H1 (cell line): ENCODE results near the gene CPA3. TPM values are rescaled to one million over a fixed set of nuclear protein-coding genes. Genes with fewer than 3 reads are reported as not detected.

Experiments
- CTCF ChIA-PET: fragments of 300-600 bp; sonication (Branson Sonifier 250); formaldehyde crosslinking; loops from one replicate; lab custom pipeline; 2021; ENCODE audit not compliant: partially characterized antibody; lab: Charles Lee
- POLR2A ChIA-PET: fragments of 300-600 bp; sonication (Branson Sonifier 250); formaldehyde crosslinking; loops from one replicate; lab custom pipeline; 2021; ENCODE audit warnings: inconsistent platforms; ENCODE audit not compliant: partially characterized antibody; lab: Charles Lee
- DNase-seq, 2 experiments: peaks; one replicate each; pipeline versions ENCODE4 v3.0.0 to v3.0.0-alpha.2; 2010 to 2022; ENCODE audit warnings: low spot score in 2 of 2, low read depth in 1 of 2, mixed read lengths in 1 of 2
- FAIRE-seq: peaks from 2 replicates; lab custom pipeline; 2011; peaks lifted over from hg19 to GRCh38; lab: Jason Lieb, UNC
- H2AFZ ChIP-seq: 2 replicates; pipeline ENCODE4 v1.8.1; 2012; ENCODE audit warnings: low read length, inconsistent platforms
- H2AK5ac ChIP-seq: 2 replicates; pipeline ENCODE4 v1.6.1; 2013; ENCODE audit warnings: low read depth, low read length
- H2BK120ac ChIP-seq: replicated peaks from 2 replicates; pipeline ENCODE3; 2013; ENCODE audit warnings: low read depth, low read length, inconsistent platforms
- H2BK12ac ChIP-seq: 2 replicates; pipeline ENCODE4 v1.6.1; 2013; ENCODE audit warnings: low read depth, low read length
- H2BK15ac ChIP-seq: 2 replicates; pipeline ENCODE4 v1.6.1; 2013; ENCODE audit warnings: low read length
- H2BK20ac ChIP-seq: 2 replicates; pipeline ENCODE4 v1.6.1; 2013; ENCODE audit warnings: low read length
- H2BK5ac ChIP-seq: 2 replicates; pipeline ENCODE4 v1.6.1; 2013; ENCODE audit warnings: low read depth, low read length
- H3K14ac ChIP-seq: 2 replicates; pipeline ENCODE4 v1.6.1; 2013; ENCODE audit warnings: inconsistent platforms; ENCODE audit not compliant: insufficient read length
- H3K18ac ChIP-seq: 2 replicates; pipeline ENCODE4 v1.6.1; 2013; ENCODE audit warnings: low read length; ENCODE audit errors: extremely low read depth
- H3K23ac ChIP-seq: 2 replicates; pipeline ENCODE4 v1.6.1; 2013; ENCODE audit warnings: inconsistent platforms; ENCODE audit not compliant: insufficient read length
- H3K23me2 ChIP-seq: 2 replicates; pipeline ENCODE4 v1.6.1; 2013; ENCODE audit warnings: low read depth, low read length
- H3K27ac ChIP-seq: 2 replicates; pipeline ENCODE4 v1.6.1; 2011; ENCODE audit warnings: low read depth, low read length, inconsistent platforms
- H3K27me3 ChIP-seq, 4 experiments: replicated peaks in 1 of 4; 1 replicate in 1 of 4; 2 replicates in 3 of 4; pipeline versions ENCODE4 v1.6.1 to v1.8.1; 2011 to 2013; ENCODE audit warnings: low read length in 3 of 4, mild to moderate bottlenecking in 3 of 4, inconsistent platforms in 2 of 4, mixed read lengths in 2 of 4, moderate library complexity in 1 of 4; ENCODE audit not compliant: control insufficient read depth in 3 of 4, insufficient read depth in 3 of 4; ENCODE audit errors: extremely low read depth in 1 of 4
- H3K36me3 ChIP-seq, 4 experiments: 2 replicates each; pipeline versions ENCODE4 v1.6.1 to v1.8.1; 2011 to 2013; ENCODE audit warnings: mild to moderate bottlenecking in 4 of 4, low read length in 3 of 4, moderate library complexity in 2 of 4, control low read depth in 1 of 4, inconsistent platforms in 1 of 4; ENCODE audit not compliant: insufficient read depth in 4 of 4, control insufficient read depth in 2 of 4
- H3K4ac ChIP-seq: replicated peaks from 2 replicates; pipeline ENCODE3; 2013; ENCODE audit warnings: low read length, low read depth, mixed read lengths, inconsistent platforms; ENCODE audit not compliant: insufficient read length
- H3K4me1 ChIP-seq, 4 experiments: replicated peaks in 1 of 4; 1 replicate in 1 of 4; 2 replicates in 3 of 4; pipeline versions ENCODE4 v1.6.1 to v1.8.1; 2011 to 2013; ENCODE audit warnings: low read length in 3 of 4, inconsistent platforms in 2 of 4, mixed read lengths in 1 of 4; ENCODE audit not compliant: insufficient read depth in 4 of 4, control insufficient read depth in 3 of 4
- H3K4me2 ChIP-seq, 2 experiments: 2 replicates each; pipeline versions ENCODE4 v1.6.1 to v1.8.1; 2011 to 2013; ENCODE audit warnings: low read depth in 2 of 2, low read length in 2 of 2, control low read depth in 1 of 2, inconsistent platforms in 1 of 2, mild to moderate bottlenecking in 1 of 2; ENCODE audit not compliant: insufficient read depth in 1 of 2
- H3K4me3 ChIP-seq, 4 experiments: fragments of 200-600, 300-600 bp in 1 of 4; sonication (generic), shearing (Covaris generic), sonication (Bioruptor Twin) in 1 of 4; 2 replicates each; pipeline versions ENCODE4 v1.5.1 to v1.8.1; 2011 to 2016; ENCODE audit warnings: low read length in 4 of 4, low read depth in 3 of 4, control low read depth in 2 of 4, inconsistent platforms in 2 of 4, mild to moderate bottlenecking in 2 of 4, mixed read lengths in 1 of 4, moderate library complexity in 1 of 4; ENCODE audit not compliant: insufficient read depth in 2 of 4; ENCODE audit errors: extremely low read depth in 1 of 4
- H3K56ac ChIP-seq: replicated peaks from 2 replicates; pipeline ENCODE3; 2013; ENCODE audit warnings: low read depth, mild to moderate bottlenecking, mixed read lengths, low read length, inconsistent platforms; ENCODE audit not compliant: insufficient read length
- H3K79me1 ChIP-seq: 2 replicates; pipeline ENCODE4 v1.6.1; 2013; ENCODE audit warnings: low read depth, low read length, control low read depth
- H3K79me2 ChIP-seq, 2 experiments: 2 replicates each; pipeline versions ENCODE4 v1.6.1 to v1.8.1; 2012 to 2013; ENCODE audit warnings: low read length in 2 of 2, mild to moderate bottlenecking in 2 of 2, inconsistent platforms in 1 of 2; ENCODE audit not compliant: insufficient read depth in 2 of 2, control insufficient read depth in 1 of 2
- H3K9ac ChIP-seq, 4 experiments: replicated peaks in 1 of 4; 1 replicate in 1 of 4; 2 replicates in 3 of 4; pipeline versions ENCODE4 v1.6.1 to v1.8.1; 2011 to 2013; ENCODE audit warnings: low read depth in 3 of 4, low read length in 3 of 4, control low read depth in 2 of 4, mild to moderate bottlenecking in 2 of 4, moderate library complexity in 2 of 4, inconsistent platforms in 1 of 4; ENCODE audit errors: extremely low read depth in 1 of 4
- H3K9me3 ChIP-seq, 2 experiments: 2 replicates each; pipeline versions ENCODE4 v1.6.1 to v1.8.1; 2012 to 2013; ENCODE audit warnings: mild to moderate bottlenecking in 2 of 2, moderate library complexity in 2 of 2, control low read depth in 1 of 2, inconsistent platforms in 1 of 2, low read depth in 1 of 2, low read length in 1 of 2, mixed read lengths in 1 of 2; ENCODE audit not compliant: insufficient read depth in 2 of 2
- H4K20me1 ChIP-seq, 2 experiments: replicated peaks in 1 of 2; 2 replicates each; pipeline versions ENCODE3 to v1.8.1; 2011 to 2013; ENCODE audit warnings: inconsistent platforms in 2 of 2, low read length in 2 of 2, mild to moderate bottlenecking in 1 of 2; ENCODE audit not compliant: insufficient read depth in 2 of 2, control insufficient read depth in 1 of 2
- H4K5ac ChIP-seq: 2 replicates; pipeline ENCODE4 v1.6.1; 2013; ENCODE audit warnings: low read length, low read depth, mixed read lengths, inconsistent platforms; ENCODE audit not compliant: insufficient read length
- H4K8ac ChIP-seq: 2 replicates; pipeline ENCODE4 v1.8.0; 2013; ENCODE audit warnings: mild to moderate bottlenecking, moderate library complexity, low read length, inconsistent platforms; ENCODE audit not compliant: insufficient read depth; ENCODE audit errors: extremely low read depth
- H4K91ac ChIP-seq: replicated peaks from 2 replicates; pipeline ENCODE3; 2013; ENCODE audit warnings: low read length, mixed read lengths, inconsistent platforms; ENCODE audit not compliant: insufficient read length
- CBX5 ChIP-seq: fragments of 300-800, 300-1000 bp; sonication (generic); IDR thresholded peaks from 2 replicates; pipeline ENCODE4 v1.7.1; 2016; ENCODE audit warnings: antibody characterized with exemption, low read length, low read depth
- E2F6 ChIP-seq: IDR thresholded peaks from 2 replicates; pipeline ENCODE4 v1.6.1; 2012; ENCODE audit warnings: inconsistent platforms
- FOSL1 ChIP-seq: IDR thresholded peaks from 2 replicates; pipeline ENCODE4 v1.6.1; 2011; ENCODE audit warnings: mild to moderate bottlenecking, low read depth, low read length, moderate library complexity; ENCODE audit not compliant: insufficient read depth
- POLR2AphosphoS5 ChIP-seq: IDR thresholded peaks from 2 replicates; pipeline ENCODE4 v1.6.1; 2011; ENCODE audit warnings: low read depth, low read length
- RBBP5 ChIP-seq: IDR thresholded peaks from 2 replicates; pipeline ENCODE4 v1.7.1; 2012; ENCODE audit warnings: low read depth, mild to moderate bottlenecking, inconsistent platforms, low read length, moderate library complexity, borderline replicate concordance
- RNF2 ChIP-seq: fragments of 200-900, 300-1000 bp; sonication (generic); IDR thresholded peaks from 2 replicates; pipeline ENCODE4 v1.7.1; 2016; ENCODE audit warnings: borderline replicate concordance, low read depth, mild to moderate bottlenecking, antibody characterized with exemption, low read length; ENCODE audit not compliant: poor library complexity, severe bottlenecking; ENCODE audit errors: missing control alignments
- SIRT6 ChIP-seq: IDR thresholded peaks from one replicate; pipeline ENCODE4 v1.7.1; 2012; ENCODE audit warnings: low read length, inconsistent platforms
- SP1 ChIP-seq: IDR thresholded peaks from 2 replicates; pipeline ENCODE4 v1.6.1; 2011; ENCODE audit warnings: low read depth, low read length
- SRF ChIP-seq: IDR thresholded peaks from 2 replicates; pipeline ENCODE4 v1.6.1; 2011; ENCODE audit warnings: mild to moderate bottlenecking, low read depth, low read length, moderate library complexity
- SUZ12 ChIP-seq: fragments of 200-600 bp; sonication (generic); IDR thresholded peaks from 2 replicates; pipeline ENCODE4 v1.6.1; 2012; ENCODE audit warnings: mild to moderate bottlenecking, inconsistent platforms, low read length, moderate library complexity, mixed read lengths
- TAF1 ChIP-seq: IDR thresholded peaks from 2 replicates; pipeline ENCODE4 v1.6.1; 2011; ENCODE audit warnings: mild to moderate bottlenecking, low read depth, low read length
- TCF12 ChIP-seq: IDR thresholded peaks from 2 replicates; pipeline ENCODE4 v1.6.1; 2011; ENCODE audit warnings: low read depth, mild to moderate bottlenecking, low read length
- YY1 ChIP-seq: IDR thresholded peaks from 2 replicates; pipeline ENCODE4 v1.6.1; 2011; ENCODE audit warnings: low read depth, mild to moderate bottlenecking, low read length
- polyA plus RNA-seq, 7 experiments: library from polyadenylated mRNA; depleted of rRNA in 3 of 7; stranded (reverse) in 5 of 7; unstranded in 2 of 7; fragments of >200 nt in 5 of 7; fragments of 200-250 nt in 2 of 7; gene quantifications; 1 replicate in 5 of 7; 2 replicates in 1 of 7; 4 replicates in 1 of 7; pipeline versions ENCODE4 v1.2.1 to v1.2.3, GENCODE V29; 2011 to 2013; ENCODE audit warnings: missing spikeins in 2 of 7, mixed read lengths in 2 of 7
- total RNA-seq: library from RNA; stranded (reverse); fragmentation: NEBNext Ultra II Directional; extraction: Animal tissue kit (Norgen Biotek cat#: 25700); gene quantifications from 2 replicates; pipeline ENCODE4 v1.2.1, GENCODE V29; 2021
- TF ChIP-seq, protein P1 (sequence below): IDR thresholded peaks from 2 replicates; pipeline ENCODE4 v1.6.1; 2012; ENCODE audit warnings: low read length, inconsistent platforms

CPA3 gene
- total and polyA plus RNA-seq, 2 of the 8 experiments (the other 6 are each of a cell fraction or from before 2014, with no cell fraction given): not detected

GRCh38 chr3:148884261-148884660, 19.2 kb downstream of the CPA3 start:
- Histone ChIP-seq H3K4ac (no peak overlapping the region), H3K79me1 (no peaks in the 10 kb centered on the region), H3K36me3 (no peaks in the 10 kb centered on the region), H3K9ac (no peak overlapping the region), H2BK15ac (no peak overlapping the region), H2AFZ (no peak overlapping the region), H4K5ac (no peak overlapping the region), H4K8ac (no peak overlapping the region), H2AK5ac (no peak overlapping the region), H3K9me3 (no peaks in the 10 kb centered on the region), H3K79me2 (no peaks in the 10 kb centered on the region), H3K18ac (no peak overlapping the region), H2BK20ac (no peak overlapping the region), H4K20me1 (no peaks in the 10 kb centered on the region), H3K23me2 (no peaks in the 10 kb centered on the region), H3K4me2 (no peak overlapping the region), H2BK5ac (no peak overlapping the region), H3K23ac (no peak overlapping the region), H3K14ac (no peak overlapping the region), H3K4me1 (no peaks in the 10 kb centered on the region), H2BK12ac (no peak overlapping the region), H2BK120ac (no peak overlapping the region), H4K91ac (no peak overlapping the region), H3K4me3 (no peak overlapping the region), H3K27ac (no peak overlapping the region), H3K56ac (no peak overlapping the region), H3K27me3 (no peaks in the 10 kb centered on the region)
- POLR2A ChIA-PET: no interaction called here
- CTCF ChIA-PET: interaction anchor here (0.8 to 2.3 kb wide), 6 partner anchors 10 to 60 kb away, joined by 3 to 8 read pairs (median 6); no protein-coding TSS in a partner anchor
- FAIRE-seq: no peak
- DNase-seq: no peak
- TF ChIP-seq E2F6 (no peak), YY1 (no peak), SUZ12 (no peak), RBBP5 (no peak), TAF1 (no peak), RNF2 (no peak), SIRT6 (no peak), SRF (no peak), POLR2AphosphoS5 (no peak), FOSL1 (no peak), SP1 (no peak), TCF12 (no peak), CBX5 (no peak)
- TF ChIP-seq, protein P1, sequence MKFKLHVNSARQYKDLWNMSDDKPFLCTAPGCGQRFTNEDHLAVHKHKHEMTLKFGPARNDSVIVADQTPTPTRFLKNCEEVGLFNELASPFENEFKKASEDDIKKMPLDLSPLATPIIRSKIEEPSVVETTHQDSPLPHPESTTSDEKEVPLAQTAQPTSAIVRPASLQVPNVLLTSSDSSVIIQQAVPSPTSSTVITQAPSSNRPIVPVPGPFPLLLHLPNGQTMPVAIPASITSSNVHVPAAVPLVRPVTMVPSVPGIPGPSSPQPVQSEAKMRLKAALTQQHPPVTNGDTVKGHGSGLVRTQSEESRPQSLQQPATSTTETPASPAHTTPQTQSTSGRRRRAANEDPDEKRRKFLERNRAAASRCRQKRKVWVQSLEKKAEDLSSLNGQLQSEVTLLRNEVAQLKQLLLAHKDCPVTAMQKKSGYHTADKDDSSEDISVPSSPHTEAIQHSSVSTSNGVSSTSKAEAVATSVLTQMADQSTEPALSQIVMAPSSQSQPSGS: no peak
